VCaP (cell line): ENCODE results near the gene MAU2.

Experiments used
- H3K27ac ChIP-seq: fragments of 450-650 bp; 2 replicates; pipeline ENCODE4 v1.5.1; 2017
- CTCF ChIP-seq: fragments of 450-650 bp; conservative IDR thresholded peaks from 2 replicates; pipeline ENCODE4 v1.5.1; 2017; ENCODE audit warnings: mild to moderate bottlenecking, moderate library complexity

The MAU2 gene

DNA sequence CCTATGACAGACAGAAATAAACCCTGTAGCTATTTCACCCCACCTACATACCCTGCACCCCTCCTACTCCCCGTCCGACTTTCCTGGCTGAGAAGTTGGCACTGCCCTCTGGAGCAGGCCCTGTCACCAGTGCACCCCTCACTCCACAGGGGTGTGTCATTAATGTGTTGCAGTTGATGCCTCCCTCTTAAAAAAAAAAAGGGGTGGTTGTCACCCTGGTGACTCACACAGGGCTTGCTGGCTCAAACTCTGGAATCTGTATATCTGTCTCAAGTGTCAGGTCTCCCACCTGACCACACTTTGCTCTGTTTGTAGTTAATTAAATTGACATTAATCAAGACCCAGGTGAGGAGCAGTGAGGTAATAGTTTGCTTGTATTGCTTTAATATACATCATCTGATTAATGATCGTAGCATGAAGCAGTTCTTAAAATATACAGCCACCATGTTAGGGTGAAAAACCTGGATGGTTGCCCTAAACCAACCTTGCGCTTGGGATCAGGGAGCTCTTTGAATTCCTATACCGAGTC lies 82.8 kb downstream of the MAU2 start:
- no peak for TF ChIP-seq CTCF
- H3K27ac ChIP-seq: no peak overlapping the region

- peak within 1 kb of the TSS; percentile 77 for H3K27ac ChIP-seq
- peak; percentile 34 for TF ChIP-seq CTCF
Measured at GRCh38 chr19:19404879-19405860, 84.5 kb downstream of the MAU2 start, which contains the start of gene GATAD2A. GATAD2A (plus strand) TSS chr19:19405675; CDS start chr19:19465346, 59,671 bp downstream.

- TF ChIP-seq CTCF: no peak
- peak overlapping the region; percentile 77 for H3K27ac ChIP-seq
Measured at GRCh38 chr19:19405971-19406877, 85.6 kb downstream of the MAU2 start.

DNA sequence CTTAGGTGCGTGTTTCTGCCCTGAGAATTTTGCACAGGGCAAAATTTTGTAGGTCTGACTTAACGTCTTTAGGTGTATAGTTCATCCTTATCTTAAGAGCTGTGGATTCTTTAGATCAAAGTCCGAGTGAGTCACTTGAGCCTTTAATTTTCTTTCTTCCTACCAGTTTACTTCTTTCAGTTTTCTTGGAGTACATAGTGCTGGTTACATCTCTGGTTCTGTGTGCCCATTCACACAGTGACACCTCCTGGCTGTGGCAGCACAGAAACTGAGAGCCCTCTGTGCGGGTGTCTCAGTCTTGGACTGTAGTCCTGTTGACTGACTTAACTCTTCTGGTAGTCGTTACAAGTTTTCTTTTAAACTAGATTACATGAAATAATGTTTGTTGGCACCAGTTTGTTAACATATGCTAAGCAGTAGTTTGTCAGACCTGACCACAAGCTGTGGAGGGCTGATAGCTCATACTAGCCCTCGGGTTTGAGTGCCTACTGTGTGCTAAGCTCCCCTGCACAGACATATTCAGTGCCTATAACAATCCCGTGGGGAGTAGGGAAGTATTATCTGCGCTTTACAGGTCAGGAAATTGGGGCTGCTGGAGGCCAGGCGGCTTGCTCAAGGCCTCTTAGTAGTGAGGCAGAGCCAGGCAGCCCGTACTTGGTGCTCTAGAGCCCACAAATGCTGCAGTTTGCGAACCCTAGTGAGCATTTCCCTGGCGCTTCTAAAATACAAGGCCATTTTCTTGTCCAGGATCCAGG lies 86.4 kb downstream of the MAU2 start:
- TF ChIP-seq CTCF: peak; percentile 50
- H3K27ac ChIP-seq: peak overlapping the region; percentile 77

GRCh38 chr19:19407633-19407930 lies 87.0 kb downstream of the MAU2 start:
- peak overlapping the region; percentile 77; the same call in 1 of the 2 replicates for H3K27ac ChIP-seq
- no peak for TF ChIP-seq CTCF
